ENCODE measurements around the gene FCHSD2. TPM values are rescaled to one million over a fixed set of nuclear protein-coding genes. Genes with fewer than 3 reads are reported as not detected.

The FCHSD2 gene
- total RNA-seq, 3 donors from 2014 or later (not counting 1 experiment from before 2014, with no cell fraction given): 39.4 to 59.1 (median 42.1) TPM

DNA sequence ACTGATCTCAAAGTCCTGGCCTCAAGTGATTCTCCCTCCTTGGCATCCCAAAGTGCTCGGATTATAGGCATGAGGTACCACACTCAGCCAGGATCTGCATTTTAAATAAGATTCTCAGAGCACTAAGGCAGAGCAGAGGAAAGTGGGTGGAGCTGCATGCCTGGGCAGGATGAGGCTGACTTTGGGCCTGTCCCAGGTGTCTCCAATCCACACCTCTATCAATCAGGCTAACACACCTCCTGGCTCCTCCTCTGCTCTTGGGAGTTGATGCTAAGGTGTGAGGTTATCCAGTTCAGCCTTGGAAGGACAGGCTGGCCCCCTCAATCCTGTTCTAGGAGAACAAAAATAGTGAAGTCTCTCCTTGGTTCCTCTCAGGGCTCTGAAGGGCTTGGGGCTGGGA is 45.7 kb upstream of the FCHSD2 start:
- H3K4me1 ChIP-seq (ENCODE audit: control insufficient read depth, insufficient read depth, low read length): peaks cover 44% of the 10 kb centered on the region
- H3K27me3 ChIP-seq (ENCODE audit: control insufficient read depth, insufficient read depth, low read length): no peaks in the 10 kb centered on the region
- TF ChIP-seq, protein P1, sequence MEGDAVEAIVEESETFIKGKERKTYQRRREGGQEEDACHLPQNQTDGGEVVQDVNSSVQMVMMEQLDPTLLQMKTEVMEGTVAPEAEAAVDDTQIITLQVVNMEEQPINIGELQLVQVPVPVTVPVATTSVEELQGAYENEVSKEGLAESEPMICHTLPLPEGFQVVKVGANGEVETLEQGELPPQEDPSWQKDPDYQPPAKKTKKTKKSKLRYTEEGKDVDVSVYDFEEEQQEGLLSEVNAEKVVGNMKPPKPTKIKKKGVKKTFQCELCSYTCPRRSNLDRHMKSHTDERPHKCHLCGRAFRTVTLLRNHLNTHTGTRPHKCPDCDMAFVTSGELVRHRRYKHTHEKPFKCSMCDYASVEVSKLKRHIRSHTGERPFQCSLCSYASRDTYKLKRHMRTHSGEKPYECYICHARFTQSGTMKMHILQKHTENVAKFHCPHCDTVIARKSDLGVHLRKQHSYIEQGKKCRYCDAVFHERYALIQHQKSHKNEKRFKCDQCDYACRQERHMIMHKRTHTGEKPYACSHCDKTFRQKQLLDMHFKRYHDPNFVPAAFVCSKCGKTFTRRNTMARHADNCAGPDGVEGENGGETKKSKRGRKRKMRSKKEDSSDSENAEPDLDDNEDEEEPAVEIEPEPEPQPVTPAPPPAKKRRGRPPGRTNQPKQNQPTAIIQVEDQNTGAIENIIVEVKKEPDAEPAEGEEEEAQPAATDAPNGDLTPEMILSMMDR (IDR thresholded peaks at IDR 0.05): no peak
- no peak overlapping the region for H3K4me3 Mint-ChIP-seq
- no peak overlapping the region for H3K4me3 ChIP-seq (ENCODE audit: low read length)
- no peak overlapping the region for H3K27ac ChIP-seq (ENCODE audit: low read length)
- peaks cover 12 to 13% of the 10 kb centered on the region in 2 donors for H3K27me3 Mint-ChIP-seq (ENCODE audit: low read depth in 2 of 2)
- intact Hi-C loops (cut with micrococcal nuclease): no loop called here
- 86% methylated on average over 1 of the region's 1 CpG for WGBS (ENCODE audit: insufficient coverage)
- H3K36me3 ChIP-seq (ENCODE audit: control insufficient read depth, insufficient read depth, low read length): no peaks in the 10 kb centered on the region
- peaks cover 5 to 6% of the 10 kb centered on the region in 2 donors for H3K4me1 Mint-ChIP-seq
- no peaks in the 10 kb centered on the region for H3K9me3 Mint-ChIP-seq
- H3K27ac Mint-ChIP-seq: no peak overlapping the region
- DNase-seq (no peak), ATAC-seq (no peak)
- H3K36me3 Mint-ChIP-seq: no peaks in the 10 kb centered on the region
- H3K9me3 ChIP-seq (ENCODE audit: control insufficient read depth, insufficient read depth, low read length): no peaks in the 10 kb centered on the region

DNA sequence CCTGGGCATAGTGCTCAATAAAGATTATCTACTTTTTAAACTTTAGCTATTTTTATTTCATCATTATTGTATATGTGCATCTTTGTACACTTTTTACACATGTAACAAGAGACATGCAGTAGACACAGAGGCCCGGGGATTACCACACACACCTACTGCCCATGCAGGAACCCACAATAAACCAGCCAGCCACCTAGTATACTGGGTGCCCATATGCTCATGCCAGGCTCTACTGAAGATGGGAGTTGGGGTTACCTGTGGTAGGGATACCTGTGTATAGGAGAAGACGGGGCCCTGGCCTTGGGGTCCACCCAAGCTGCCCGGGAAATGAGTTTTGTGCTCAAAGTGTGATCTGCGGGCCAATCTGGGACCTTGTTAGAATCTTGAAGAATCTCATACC is 44.8 kb upstream of the FCHSD2 start:
- H3K27ac Mint-ChIP-seq: no peak overlapping the region
- intact Hi-C loops (cut with micrococcal nuclease): no loop called here
- Histone ChIP-seq H3K27me3 (ENCODE audit: control insufficient read depth, insufficient read depth, low read length) (no peaks in the 10 kb centered on the region), H3K27ac (ENCODE audit: low read length) (no peak overlapping the region), H3K9me3 (ENCODE audit: control insufficient read depth, insufficient read depth, low read length) (no peaks in the 10 kb centered on the region), H3K36me3 (ENCODE audit: control insufficient read depth, insufficient read depth, low read length) (no peaks in the 10 kb centered on the region), H3K4me1 (ENCODE audit: control insufficient read depth, insufficient read depth, low read length) (peaks cover 41% of the 10 kb centered on the region), H3K4me3 (ENCODE audit: low read length) (no peak overlapping the region)
- TF ChIP-seq, protein P1 (IDR thresholded peaks at IDR 0.05): no peak
- ATAC-seq: no peak
- 43% methylated on average over 4 of the region's 4 CpGs for WGBS (ENCODE audit: insufficient coverage)
- DNase-seq: no peak
- H3K9me3 Mint-ChIP-seq: no peaks in the 10 kb centered on the region
- peaks cover 5 to 6% of the 10 kb centered on the region in 2 donors for H3K4me1 Mint-ChIP-seq
- no peak overlapping the region for H3K4me3 Mint-ChIP-seq
- H3K27me3 Mint-ChIP-seq (ENCODE audit: low read depth in 2 of 2): peaks cover 12 to 14% of the 10 kb centered on the region in 2 donors
- no peaks in the 10 kb centered on the region for H3K36me3 Mint-ChIP-seq

- TF ChIP-seq, protein P1 (IDR thresholded peaks at IDR 0.05): no peak
- ATAC-seq (no peak), DNase-seq (no peak)
- intact Hi-C loops (cut with micrococcal nuclease): no loop called here
- peaks cover 12 to 14% of the 10 kb centered on the region in 2 donors for H3K27me3 Mint-ChIP-seq (ENCODE audit: low read depth in 2 of 2)
- Histone ChIP-seq H3K4me1 (ENCODE audit: control insufficient read depth, insufficient read depth, low read length) (peaks cover 41% of the 10 kb centered on the region), H3K36me3 (ENCODE audit: control insufficient read depth, insufficient read depth, low read length) (no peaks in the 10 kb centered on the region), H3K27ac (ENCODE audit: low read length) (no peak overlapping the region), H3K9me3 (ENCODE audit: control insufficient read depth, insufficient read depth, low read length) (no peaks in the 10 kb centered on the region), H3K27me3 (ENCODE audit: control insufficient read depth, insufficient read depth, low read length) (no peaks in the 10 kb centered on the region), H3K4me3 (ENCODE audit: low read length) (no peak overlapping the region)
- H3K9me3 Mint-ChIP-seq: no peaks in the 10 kb centered on the region
- 65% methylated on average over 9 of the region's 10 CpGs for WGBS (ENCODE audit: insufficient coverage)
- H3K4me3 Mint-ChIP-seq: no peak overlapping the region
- H3K4me1 Mint-ChIP-seq: peaks cover 5 to 6% of the 10 kb centered on the region in 2 donors
- no peaks in the 10 kb centered on the region for H3K36me3 Mint-ChIP-seq
- no peak overlapping the region for H3K27ac Mint-ChIP-seq
These were observed 44.3 kb upstream of the FCHSD2 start for GRCh38 chr11:73186294-73186850.
